Lower lobe of right lung (tissue), 2 donors: Measurements from ENCODE around the gene EGFL6. TPM values are rescaled to one million over a fixed set of nuclear protein-coding genes. Genes with fewer than 3 reads are reported as not detected.

ENCODE experiments used
- ATAC-seq, 2 donors: fragments of 200-7000 bp; cut with Tn5 transposase; one replicate each; pipeline ENCODE4 v1.9.1; 2020 to 2022; ENCODE audit warnings: mild to moderate bottlenecking in 2 of 2, moderate library complexity in 2 of 2
- DNase-seq: peaks from one replicate; pipeline ENCODE4 v3.0.0-alpha.2; 2020
- H3K27ac ChIP-seq: fragments of 200-600 bp; one replicate; pipeline ENCODE4 v1.8.0; 2022
- H3K27me3 ChIP-seq: fragments of 200-600 bp; one replicate; pipeline ENCODE4 v1.8.0; 2022; ENCODE audit warnings: low read depth
- H3K36me3 ChIP-seq: fragments of 200-600 bp; one replicate; pipeline ENCODE4 v1.8.0; 2022; ENCODE audit warnings: mild to moderate bottlenecking
- H3K4me1 ChIP-seq: fragments of 200-600 bp; one replicate; pipeline ENCODE4 v1.8.0; 2022
- H3K4me3 ChIP-seq: fragments of 200-600 bp; one replicate; pipeline ENCODE4 v1.8.0; 2022; ENCODE audit warnings: mild to moderate bottlenecking
- H3K9me3 ChIP-seq: fragments of 200-600 bp; one replicate; pipeline ENCODE4 v1.8.0; 2022
- CTCF ChIP-seq: fragments of 200-600 bp; IDR thresholded peaks from one replicate; pipeline ENCODE4 v1.8.0; 2022; ENCODE audit warnings: antibody characterized with exemption, mild to moderate bottlenecking
- intact Hi-C: fragments of 100-400 bp; cut with DNase I; formaldehyde crosslinking; loops from one replicate; pipeline ENCODE4 v1.11.0; 2022
- long read RNA-seq: library from polyadenylated mRNA; unstranded; transcript quantifications from one replicate; pipeline ENCODE4 v2.0.0, GENCODE V29; 2021
- total RNA-seq: library from RNA; stranded (reverse); fragmentation: NEBNext Ultra II Directional; extraction: Animal tissue kit (Norgen Biotek cat#: 25700); gene quantifications from one replicate; pipeline ENCODE4 v1.2.1, GENCODE V29; 2021
- donor health status: DM: no; HTN: yes; CAD: no; lungs with severe emphysema.

EGFL6 gene
- 9.3 TPM for total RNA-seq
- long read RNA-seq, transcript EGFL6-201 (12 exons, 2,398 nt) = major isoform, 12 of 24 reads
- long read RNA-seq, transcript EGFL6-202 (12 exons, 2,385 nt) = minor isoform, 11 of 24 reads
- long read RNA-seq, partial matches to known transcripts = 1 of 24 reads
- long read RNA-seq, other reads (novel, unspliced or antisense) = 0 of 24 reads

- H3K36me3 ChIP-seq = no peaks in the 10 kb centered on the region
- H3K4me1 ChIP-seq = no peaks in the 10 kb centered on the region
- DNase-seq (no peak), ATAC-seq (no peak)
- H3K27me3 ChIP-seq = peaks cover 4% of the 10 kb centered on the region
- H3K27ac ChIP-seq = no peak within 1 kb of the TSS
- no peaks in the 10 kb centered on the region for H3K9me3 ChIP-seq
- intact Hi-C loops = no loop called here
- peak within 1 kb of the TSS; percentile 40 for H3K4me3 ChIP-seq
- no peak for TF ChIP-seq CTCF
These were observed at the start of gene EGFL6 for GRCh38 chrX:13569479-13570260. TSS of gene EGFL6 (plus strand) at chrX:13569601. CDS start at chrX:13569862, 261 bp downstream.

DNA sequence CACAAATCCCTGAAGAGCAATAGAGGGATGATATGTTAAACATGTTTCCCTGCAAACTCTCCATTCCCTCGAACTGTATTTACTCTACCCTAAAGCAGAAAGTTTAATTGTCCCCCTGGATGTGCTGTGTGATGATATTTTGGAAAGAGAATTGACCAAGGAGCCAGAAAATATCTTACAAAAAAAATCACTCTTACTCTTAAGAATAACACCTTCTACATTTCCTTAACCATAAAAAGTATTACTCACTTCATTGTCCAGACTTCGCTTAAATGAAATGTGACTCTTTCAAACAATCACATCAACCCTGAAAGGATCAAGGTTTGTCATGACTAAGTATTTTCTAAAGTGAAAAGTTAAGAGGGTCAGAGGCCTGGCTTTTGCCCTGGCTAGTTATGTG is 49.0 kb upstream of the EGFL6 start:
- DNase-seq (no peak), ATAC-seq (no peak)
- no peak overlapping the region for H3K4me3 ChIP-seq
- H3K27me3 ChIP-seq = no peaks in the 10 kb centered on the region
- intact Hi-C loops = no loop called here
- H3K9me3 ChIP-seq = no peaks in the 10 kb centered on the region
- H3K4me1 ChIP-seq = no peaks in the 10 kb centered on the region
- TF ChIP-seq CTCF = no peak
- no peaks in the 10 kb centered on the region for H3K36me3 ChIP-seq
- no peak overlapping the region for H3K27ac ChIP-seq

- intact Hi-C loops = no loop called here
- H3K27ac ChIP-seq = no peak overlapping the region
- H3K9me3 ChIP-seq = no peaks in the 10 kb centered on the region
- no peaks in the 10 kb centered on the region for H3K4me1 ChIP-seq
- DNase-seq (no peak), ATAC-seq (no peak)
- no peak for TF ChIP-seq CTCF
- H3K36me3 ChIP-seq = no peaks in the 10 kb centered on the region
- H3K4me3 ChIP-seq = no peak overlapping the region
- no peaks in the 10 kb centered on the region for H3K27me3 ChIP-seq
These were observed 48.5 kb upstream of the EGFL6 start for GRCh38 chrX:13520936-13521335.

GRCh38 chrX:13522811-13523210 is 46.6 kb upstream of the EGFL6 start:
- H3K4me3 ChIP-seq = no peak overlapping the region
- no peak overlapping the region for H3K27ac ChIP-seq
- intact Hi-C loops = no loop called here
- no peaks in the 10 kb centered on the region for H3K9me3 ChIP-seq
- H3K36me3 ChIP-seq = no peaks in the 10 kb centered on the region
- H3K4me1 ChIP-seq = no peaks in the 10 kb centered on the region
- H3K27me3 ChIP-seq = no peaks in the 10 kb centered on the region
- ATAC-seq = no peak
- TF ChIP-seq CTCF = no peak
- DNase-seq = no peak

DNA sequence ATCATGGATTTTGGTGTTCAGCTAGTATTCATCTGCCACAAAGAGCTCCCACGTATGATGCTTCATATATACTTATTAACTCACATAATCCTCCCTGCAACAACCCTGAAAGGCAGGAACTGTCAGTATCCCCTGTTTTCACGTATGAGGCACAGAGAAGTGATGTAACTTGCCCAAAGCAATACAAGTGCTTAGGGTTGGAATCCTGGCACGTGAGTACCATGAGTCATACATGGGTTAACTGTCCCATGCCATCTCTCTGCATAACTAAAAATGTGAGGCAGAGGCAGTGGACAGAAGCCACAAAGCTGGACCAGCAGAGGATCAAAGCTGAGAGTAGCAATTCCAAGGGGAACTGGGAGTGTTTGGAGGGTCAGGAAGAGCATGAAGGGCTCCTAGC is 35.7 kb upstream of the EGFL6 start:
- H3K4me1 ChIP-seq = no peaks in the 10 kb centered on the region
- intact Hi-C loops = no loop called here
- H3K4me3 ChIP-seq = no peak overlapping the region
- H3K27me3 ChIP-seq = no peaks in the 10 kb centered on the region
- DNase-seq (no peak), ATAC-seq (no peak)
- no peaks in the 10 kb centered on the region for H3K9me3 ChIP-seq
- H3K36me3 ChIP-seq = no peaks in the 10 kb centered on the region
- H3K27ac ChIP-seq = no peak overlapping the region
- no peak for TF ChIP-seq CTCF
